ENCODE data around the gene CLEC1A.
"Not testable (repeated sequence)": the region's sequence is repeated elsewhere in the genome, so short reads cannot be mapped to it uniquely, and the experiment has no call there.

CLEC1A gene

GRCh38 chr12:10065241-10065640 lies 33.5 kb downstream of the CLEC1A start:
- intact Hi-C loops (cut with micrococcal nuclease): no loop called here
- Mint-ChIP-seq H3K27me3 (no peaks in the 10 kb centered on the region), H3K4me1 (ENCODE audit: low read depth) (peaks cover 40% of the 10 kb centered on the region), H3K9me3 (no peaks in the 10 kb centered on the region), H3K36me3 (ENCODE audit: low read depth) (peaks cover 1% of the 10 kb centered on the region), H3K27ac (no peak overlapping the region), H3K4me3 (no peak overlapping the region)

- no peak overlapping the region for H3K27ac Mint-ChIP-seq
- intact Hi-C loops (cut with micrococcal nuclease): loop anchor here (1.0 kb wide), 1 partner anchor 9 kb away; no protein-coding TSS in a partner anchor
- no peak overlapping the region for H3K4me3 Mint-ChIP-seq
- H3K36me3 Mint-ChIP-seq (ENCODE audit: low read depth): no peaks in the 10 kb centered on the region
- H3K27me3 Mint-ChIP-seq: no peaks in the 10 kb centered on the region
- peaks cover 25% of the 10 kb centered on the region for H3K4me1 Mint-ChIP-seq (ENCODE audit: low read depth)
- no peaks in the 10 kb centered on the region for H3K9me3 Mint-ChIP-seq
These were observed 40.4 kb downstream of the CLEC1A start for GRCh38 chr12:10058387-10058786.

GRCh38 chr12:10052193-10052913 lies 46.4 kb downstream of the CLEC1A start:
- H3K36me3 Mint-ChIP-seq (ENCODE audit: low read depth): no peaks in the 10 kb centered on the region
- H3K4me1 Mint-ChIP-seq (ENCODE audit: low read depth): peaks cover 16% of the 10 kb centered on the region
- peaks cover 9% of the 10 kb centered on the region for H3K9me3 Mint-ChIP-seq
- peak overlapping the region; percentile 25 for H3K27ac Mint-ChIP-seq
- H3K4me3 Mint-ChIP-seq: no peak overlapping the region
- H3K27me3 Mint-ChIP-seq: no peaks in the 10 kb centered on the region
- intact Hi-C loops (cut with micrococcal nuclease): no loop called here

- Mint-ChIP-seq H3K27me3 (no peaks in the 10 kb centered on the region), H3K4me3 (no peak overlapping the region), H3K36me3 (ENCODE audit: low read depth) (no peaks in the 10 kb centered on the region), H3K4me1 (ENCODE audit: low read depth) (peaks cover 16% of the 10 kb centered on the region), H3K27ac (no peak overlapping the region), H3K9me3 (peaks cover 9% of the 10 kb centered on the region)
- intact Hi-C loops (cut with micrococcal nuclease): no loop called here
These were observed 50.3 kb downstream of the CLEC1A start for GRCh38 chr12:10048526-10048925.

GRCh38 chr12:10042167-10042566 lies 56.6 kb downstream of the CLEC1A start:
- Mint-ChIP-seq H3K36me3 (ENCODE audit: low read depth) (no peaks in the 10 kb centered on the region), H3K27ac (no peak overlapping the region), H3K27me3 (no peaks in the 10 kb centered on the region), H3K4me3 (no peak overlapping the region), H3K4me1 (ENCODE audit: low read depth) (peaks cover 26% of the 10 kb centered on the region), H3K9me3 (no peaks in the 10 kb centered on the region)
- intact Hi-C loops (cut with micrococcal nuclease): loop anchor here (5.0 kb wide), 1 partner anchor 35 kb away; no protein-coding TSS in a partner anchor

- H3K4me3 Mint-ChIP-seq: no peak overlapping the region
- peak overlapping the region; percentile 62 for H3K27ac Mint-ChIP-seq
- intact Hi-C loops (cut with micrococcal nuclease): loop anchor here (1.0 kb wide), 1 partner anchor 106 kb away; no protein-coding TSS in a partner anchor
- peaks cover 48% of the 10 kb centered on the region for H3K4me1 Mint-ChIP-seq (ENCODE audit: low read depth)
- no peaks in the 10 kb centered on the region for H3K27me3 Mint-ChIP-seq
- no peaks in the 10 kb centered on the region for H3K9me3 Mint-ChIP-seq
- H3K36me3 Mint-ChIP-seq (ENCODE audit: low read depth): no peaks in the 10 kb centered on the region
These were observed 64.8 kb downstream of the CLEC1A start for GRCh38 chr12:10033783-10034545.

GRCh38 chr12:10031771-10032175 lies 67.0 kb downstream of the CLEC1A start:
- no peaks in the 10 kb centered on the region for H3K9me3 Mint-ChIP-seq
- H3K4me1 Mint-ChIP-seq (ENCODE audit: low read depth): peaks cover 45% of the 10 kb centered on the region
- intact Hi-C loops (cut with micrococcal nuclease): no loop called here
- no peaks in the 10 kb centered on the region for H3K36me3 Mint-ChIP-seq (ENCODE audit: low read depth)
- peak overlapping the region; percentile 55 for H3K27ac Mint-ChIP-seq
- H3K4me3 Mint-ChIP-seq: no peak overlapping the region
- no peaks in the 10 kb centered on the region for H3K27me3 Mint-ChIP-seq

GRCh38 chr12:10031321-10031720 lies 67.5 kb downstream of the CLEC1A start:
- intact Hi-C loops (cut with micrococcal nuclease): no loop called here
- H3K27ac Mint-ChIP-seq: peak overlapping the region; percentile 55
- no peaks in the 10 kb centered on the region for H3K27me3 Mint-ChIP-seq
- peaks cover 45% of the 10 kb centered on the region for H3K4me1 Mint-ChIP-seq (ENCODE audit: low read depth)
- no peak overlapping the region for H3K4me3 Mint-ChIP-seq
- no peaks in the 10 kb centered on the region for H3K36me3 Mint-ChIP-seq (ENCODE audit: low read depth)
- H3K9me3 Mint-ChIP-seq: no peaks in the 10 kb centered on the region

- Mint-ChIP-seq H3K4me1 (ENCODE audit: low read depth) (peaks cover 46% of the 10 kb centered on the region), H3K36me3 (ENCODE audit: low read depth) (no peaks in the 10 kb centered on the region), H3K27ac (peak within 1 kb of the TSS; percentile 55), H3K4me3 (no peak within 1 kb of the TSS), H3K9me3 (no peaks in the 10 kb centered on the region), H3K27me3 (no peaks in the 10 kb centered on the region)
- intact Hi-C loops (cut with micrococcal nuclease): no loop called here
These were observed 68.3 kb downstream of the CLEC1A start, which contains the start of gene CLEC9A for GRCh38 chr12:10030446-10030845. TSS of gene CLEC9A (plus strand) at chr12:10030682. CDS start at chr12:10052688, 22,006 bp downstream.

GRCh38 chr12:10027721-10028120 lies 71.1 kb downstream of the CLEC1A start:
- Mint-ChIP-seq H3K36me3 (ENCODE audit: low read depth) (no peaks in the 10 kb centered on the region), H3K27ac (peak overlapping the region; percentile 92), H3K27me3 (no peaks in the 10 kb centered on the region), H3K4me1 (ENCODE audit: low read depth) (peaks cover 35% of the 10 kb centered on the region), H3K9me3 (no peaks in the 10 kb centered on the region), H3K4me3 (peak overlapping the region; percentile 54)
- intact Hi-C loops (cut with micrococcal nuclease): no loop called here

- intact Hi-C loops (cut with micrococcal nuclease): no loop called here
- Mint-ChIP-seq H3K27ac (peak overlapping the region; percentile 92), H3K27me3 (no peaks in the 10 kb centered on the region), H3K4me1 (ENCODE audit: low read depth) (peaks cover 35% of the 10 kb centered on the region), H3K4me3 (peak overlapping the region; percentile 54), H3K9me3 (no peaks in the 10 kb centered on the region), H3K36me3 (ENCODE audit: low read depth) (no peaks in the 10 kb centered on the region)
These were observed 71.5 kb downstream of the CLEC1A start for GRCh38 chr12:10027311-10027710.

GRCh38 chr12:10026666-10027065 lies 72.1 kb downstream of the CLEC1A start:
- intact Hi-C loops (cut with micrococcal nuclease); H3K27ac Mint-ChIP-seq; H3K36me3 Mint-ChIP-seq (ENCODE audit: low read depth); H3K27me3 Mint-ChIP-seq; H3K9me3 Mint-ChIP-seq; H3K4me3 Mint-ChIP-seq: not testable (repeated sequence)
- H3K4me1 Mint-ChIP-seq (ENCODE audit: low read depth): peaks cover 31% of the 10 kb centered on the region

GRCh38 chr12:10025236-10025635 lies 73.5 kb downstream of the CLEC1A start:
- Mint-ChIP-seq H3K4me3 (no peak overlapping the region), H3K27ac (no peak overlapping the region), H3K36me3 (ENCODE audit: low read depth) (no peaks in the 10 kb centered on the region), H3K9me3 (no peaks in the 10 kb centered on the region), H3K4me1 (ENCODE audit: low read depth) (peaks cover 21% of the 10 kb centered on the region), H3K27me3 (no peaks in the 10 kb centered on the region)
- intact Hi-C loops (cut with micrococcal nuclease): no loop called here

- intact Hi-C loops (cut with micrococcal nuclease): no loop called here
- H3K36me3 Mint-ChIP-seq (ENCODE audit: low read depth): peaks cover 6% of the 10 kb centered on the region
- peaks cover 23% of the 10 kb centered on the region for H3K4me1 Mint-ChIP-seq (ENCODE audit: low read depth)
- H3K27me3 Mint-ChIP-seq: no peaks in the 10 kb centered on the region
- H3K9me3 Mint-ChIP-seq: peaks cover 9% of the 10 kb centered on the region
- no peak overlapping the region for H3K4me3 Mint-ChIP-seq
- H3K27ac Mint-ChIP-seq: no peak overlapping the region
These were observed 77.4 kb downstream of the CLEC1A start for GRCh38 chr12:10021342-10021741.

Measured in dendritic cell treated with granulocyte-macrophage colony-stimulating factor and Interleukin-4, amounts not matched to agents 40 ng/mL and 50 ng/mL, for 4 days (primary cell).